Adrenal gland (tissue), 12 donors: ENCODE measurements around the gene ZSWIM6. TPM values are rescaled to one million over a fixed set of nuclear protein-coding genes. Genes with fewer than 3 reads are reported as not detected.

Experiments used
- DNase-seq, 7 donors: peaks; one replicate each; pipeline ENCODE4 v3.0.0-alpha.2; 2019 to 2020
- H3K27ac ChIP-seq, 5 donors: fragments of 200-600 bp; sonication (generic) in 4 of 5; 1 replicate in 3 of 5; 2 replicates in 2 of 5; pipeline versions ENCODE4 v1.5.1 to v1.8.0; 2016 to 2020; ENCODE audit warnings: mild to moderate bottlenecking in 1 of 5
- H3K27me3 ChIP-seq: fragments of 200-600 bp; 2 replicates; pipeline ENCODE4 v1.8.0; 2021
- H3K36me3 ChIP-seq, 2 donors: fragments of 200-600 bp; replicated peaks in 1 of 2; 1 replicate in 1 of 2; 2 replicates in 1 of 2; pipeline versions ENCODE4 v1.5.1 to v1.8.0; 2018 to 2022
- H3K4me1 ChIP-seq, 2 donors: fragments of 200-600 bp; replicated peaks in 1 of 2; 1 replicate in 1 of 2; 2 replicates in 1 of 2; pipeline versions ENCODE4 v1.5.1 to v1.8.0; 2018 to 2021
- H3K4me3 ChIP-seq, 4 donors: fragments of 200-600 bp; sonication (generic) in 3 of 4; one replicate each; pipeline ENCODE4 v1.5.1; 2016 to 2018
- H3K9me3 ChIP-seq, 3 donors: fragments of 200-600 bp; sonication (generic) in 1 of 3; replicated peaks in 1 of 3; 1 replicate in 2 of 3; 2 replicates in 1 of 3; pipeline versions ENCODE4 v1.5.1 to v1.8.0; 2016 to 2021
- CTCF ChIP-seq, 6 experiments: fragments of 450-650 bp in 4 of 6; fragments of 200-600 bp in 2 of 6; sonication (generic) in 1 of 6; IDR thresholded peaks; 1 replicate in 5 of 6; 2 replicates in 1 of 6; pipeline versions ENCODE4 v1.5.1 to v1.8.0; 2016 to 2021; ENCODE audit warnings: antibody characterized with exemption in 6 of 6, mild to moderate bottlenecking in 2 of 6, moderate library complexity in 1 of 6
- POLR2A ChIP-seq, 2 donors: fragments of 450-650 bp; IDR thresholded peaks; one replicate each; pipeline ENCODE4 v1.6.1; 2017; ENCODE audit warnings: antibody characterized with exemption in 2 of 2, mild to moderate bottlenecking in 2 of 2, moderate library complexity in 1 of 2
- WGBS, 4 donors: extraction: QIAGEN DNeasy Blood & Tissue Kit in 2 of 4; methylation state at CpG; one replicate each; pipeline versions ENCODE4 v1.1.5 to v1.1.7; 2013 to 2017; 5-methylcytosine and 5-hydroxymethylcytosine counted together
- intact Hi-C, 2 donors: fragments of 100-400 bp; cut with DNase I; formaldehyde crosslinking; loops; one replicate each; pipeline versions ENCODE4 v1.14.1 to v1.15.0; 2022 to 2023
- polyA plus RNA-seq, 3 donors: library from polyadenylated mRNA; stranded (reverse); fragments of 200-250 nt in 2 of 3; fragments of 350-450 nt in 1 of 3; fragmentation: Illumina TruSeq in 1 of 3; extraction: RNeasy Lipid Tissue Mini Kit (QIAGEN cat#74804) in 1 of 3; gene quantifications; one replicate each; pipeline ENCODE4 v1.2.3, GENCODE V29; 2013 to 2014
- total RNA-seq, 9 donors: library from RNA; depleted of rRNA in 4 of 9; stranded (reverse); fragments of >200 nt in 4 of 9; fragments of 120-200 nt in 1 of 9; fragmentation: NEBNext Ultra II Directional in 1 of 9; extraction: Animal tissue kit (Norgen Biotek cat#: 25700) in 1 of 9; gene quantifications; one replicate each; pipeline versions ENCODE4 v1.1.0 to v1.2.4, GENCODE V29; 2013 to 2023
- donor health status: healthy with polysubstance abuse.
- donor health status: Bipolar disorder and iron deficiency.
- donor health status: DM: yes; HTN: yes; CAD: no.
- donor health status: DM: no; HTN: no; CAD: no.
- donor health status: DM: no; HTN: no; CAD: no.
- donor health status: DM: yes; HTN: yes; CAD: no.

The ZSWIM6 gene
- total and polyA plus RNA-seq, 12 donors, result 5.5 to 14.6 (median 8.3) TPM

GRCh38 chr5:61496446-61496845, 164.4 kb downstream of the ZSWIM6 start:
- DNase-seq, result no peak
- 92 to 94% (median 93%) methylated on average over 3 of the region's 3 CpGs for WGBS, 4 donors
- H3K27me3 ChIP-seq, result no peaks in the 10 kb centered on the region
- H3K36me3 ChIP-seq, result no peaks in the 10 kb centered on the region
- H3K27ac ChIP-seq, result no peak overlapping the region
- no peak for TF ChIP-seq CTCF (IDR thresholded peaks at IDR 0.05)
- no peak for TF ChIP-seq POLR2A (IDR thresholded peaks at IDR 0.05)
- no peaks in the 10 kb centered on the region for H3K9me3 ChIP-seq
- intact Hi-C loops, result no loop called here
- H3K4me3 ChIP-seq, result no peak overlapping the region
- H3K4me1 ChIP-seq, result no peaks in the 10 kb centered on the region

- Histone ChIP-seq H3K27me3 (no peaks in the 10 kb centered on the region), H3K36me3 (no peaks in the 10 kb centered on the region), H3K27ac (no peak overlapping the region), H3K4me3 (no peak overlapping the region), H3K9me3 (no peaks in the 10 kb centered on the region), H3K4me1 (no peaks in the 10 kb centered on the region)
- TF ChIP-seq POLR2A (IDR thresholded peaks at IDR 0.05), result no peak
- TF ChIP-seq CTCF (IDR thresholded peaks at IDR 0.05), result no peak
- intact Hi-C loops, result no loop called here
- DNase-seq, result peak in 1 of 7 donors; percentile 17
- WGBS, 4 donors, result 41 to 57% (median 48%) methylated on average over 4 of the region's 4 CpGs
Measured at GRCh38 chr5:61496860-61497259, 164.8 kb downstream of the ZSWIM6 start.

GRCh38 chr5:61498121-61498520, 166.1 kb downstream of the ZSWIM6 start:
- no peaks in the 10 kb centered on the region for H3K36me3 ChIP-seq
- WGBS, 4 donors, result 88 to 96% (median 95%) methylated on average over 5 of the region's 5 CpGs
- no peak overlapping the region for H3K27ac ChIP-seq
- H3K27me3 ChIP-seq, result no peaks in the 10 kb centered on the region
- TF ChIP-seq POLR2A (IDR thresholded peaks at IDR 0.05), result no peak
- TF ChIP-seq CTCF (IDR thresholded peaks at IDR 0.05), result no peak
- H3K4me1 ChIP-seq, result no peaks in the 10 kb centered on the region
- no peak overlapping the region for H3K4me3 ChIP-seq
- no peaks in the 10 kb centered on the region for H3K9me3 ChIP-seq
- intact Hi-C loops, result no loop called here
- DNase-seq, result no peak

GRCh38 chr5:61501971-61502370, 169.9 kb downstream of the ZSWIM6 start:
- DNase-seq, result no peak
- no peak overlapping the region for H3K4me3 ChIP-seq
- intact Hi-C loops, result no loop called here
- WGBS, 4 donors, result 84 to 94% (median 91%) methylated on average over 3 of the region's 3 CpGs
- H3K36me3 ChIP-seq, result no peaks in the 10 kb centered on the region
- no peaks in the 10 kb centered on the region for H3K9me3 ChIP-seq
- no peak overlapping the region for H3K27ac ChIP-seq
- H3K4me1 ChIP-seq, result no peaks in the 10 kb centered on the region
- no peak for TF ChIP-seq CTCF (IDR thresholded peaks at IDR 0.05)
- no peak for TF ChIP-seq POLR2A (IDR thresholded peaks at IDR 0.05)
- no peaks in the 10 kb centered on the region for H3K27me3 ChIP-seq
